DND-41 (cell line): Measurements from ENCODE around the gene ATP8A2.

Experiments used
- ATAC-seq: fragments of 200-7000 bp; cut with Tn5 transposase; 3 replicates; pipeline ENCODE4 v1.9.1; 2021; ENCODE audit warnings: low read depth; ENCODE audit not compliant: insufficient read depth
- DNase-seq: peaks from one replicate; pipeline ENCODE4 v3.0.0-alpha.2; 2020
- H2AFZ ChIP-seq: 2 replicates; pipeline ENCODE4 v1.6.0; 2012; ENCODE audit warnings: low read depth, low read length
- H3K27ac ChIP-seq: 2 replicates; pipeline ENCODE4 v1.5.1; 2012; ENCODE audit warnings: low read length, inconsistent platforms
- H3K27me3 ChIP-seq: fragments of 200-600 bp; sonication (generic); 2 replicates; pipeline ENCODE4 v1.6.0; 2012; ENCODE audit warnings: low read length, mild to moderate bottlenecking, inconsistent platforms; ENCODE audit not compliant: insufficient read depth, poor library complexity
- H3K36me3 ChIP-seq: 2 replicates; pipeline ENCODE4 v1.5.1; 2012; ENCODE audit warnings: low read length, inconsistent platforms; ENCODE audit not compliant: insufficient read depth
- H3K4me1 ChIP-seq: 2 replicates; pipeline ENCODE4 v1.5.1; 2012; ENCODE audit warnings: mild to moderate bottlenecking, low read length; ENCODE audit not compliant: insufficient read depth
- H3K4me2 ChIP-seq: 2 replicates; pipeline ENCODE4 v1.6.0; 2012; ENCODE audit warnings: mild to moderate bottlenecking, moderate library complexity, low read length, inconsistent platforms; ENCODE audit not compliant: insufficient read depth
- H3K4me3 ChIP-seq, 2 experiments: fragments of 200-600 bp in 1 of 2; shearing (Covaris generic) in 1 of 2; 2 replicates each; pipeline ENCODE4 v1.5.1; 2012 to 2016; ENCODE audit warnings: inconsistent platforms in 2 of 2, low read length in 2 of 2, mild to moderate bottlenecking in 2 of 2, low read depth in 1 of 2, moderate library complexity in 1 of 2
- H3K79me2 ChIP-seq: 2 replicates; pipeline ENCODE4 v1.6.0; 2012; ENCODE audit warnings: low read length, inconsistent platforms; ENCODE audit not compliant: insufficient read depth
- H3K9ac ChIP-seq: 2 replicates; pipeline ENCODE4 v1.6.0; 2012; ENCODE audit warnings: low read depth, mild to moderate bottlenecking, inconsistent platforms, low read length, moderate library complexity
- H3K9me3 ChIP-seq: 2 replicates; pipeline ENCODE4 v1.5.1; 2012; ENCODE audit warnings: low read length, moderate library complexity, mild to moderate bottlenecking, inconsistent platforms; ENCODE audit not compliant: insufficient read depth, severe bottlenecking
- H4K20me1 ChIP-seq: 2 replicates; pipeline ENCODE4 v1.6.0; 2012; ENCODE audit warnings: low read length; ENCODE audit not compliant: insufficient read depth
- EZH2 ChIP-seq: IDR thresholded peaks from 3 replicates; pipeline ENCODE4 v1.6.1; 2012; ENCODE audit warnings: borderline replicate concordance, low read depth, mild to moderate bottlenecking, moderate library complexity, low read length, inconsistent platforms; ENCODE audit not compliant: severe bottlenecking
- TF ChIP-seq, protein P1 (sequence below): IDR thresholded peaks from 2 replicates; pipeline ENCODE4 v1.5.1; 2012; ENCODE audit warnings: borderline replicate concordance, low read length, moderate library complexity, mild to moderate bottlenecking; ENCODE audit not compliant: poor library complexity, severe bottlenecking; ENCODE audit errors: extremely low read depth

Gene ATP8A2

DNA sequence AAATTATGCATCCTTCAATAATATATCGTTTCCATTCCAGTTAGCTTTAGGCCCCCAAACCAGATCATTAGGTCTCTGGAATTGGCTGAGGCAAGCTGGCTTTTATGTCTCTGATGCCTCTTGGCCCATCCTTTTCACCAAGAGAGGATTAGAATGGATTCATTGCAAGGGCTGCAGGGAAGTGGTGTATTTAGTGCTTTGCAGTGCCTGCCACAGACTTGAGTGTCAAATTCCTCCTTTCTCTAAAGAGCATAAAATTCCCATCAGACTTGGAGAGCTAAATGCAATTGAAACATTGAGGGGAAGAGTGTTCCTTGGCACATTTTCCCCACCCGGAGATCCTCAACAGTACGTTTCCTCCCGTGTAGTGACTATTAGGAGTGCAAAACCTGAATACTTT is 302.6 kb downstream of the ATP8A2 start:
- H3K4me2 ChIP-seq: no peak overlapping the region
- no peak overlapping the region for H2AFZ ChIP-seq
- no peak for ATAC-seq
- H3K9ac ChIP-seq: no peak overlapping the region
- H3K4me1 ChIP-seq: no peaks in the 10 kb centered on the region
- H4K20me1 ChIP-seq: no peaks in the 10 kb centered on the region
- no peak overlapping the region for H3K27ac ChIP-seq
- H3K9me3 ChIP-seq: peaks cover 14% of the 10 kb centered on the region
- TF ChIP-seq, protein P1, sequence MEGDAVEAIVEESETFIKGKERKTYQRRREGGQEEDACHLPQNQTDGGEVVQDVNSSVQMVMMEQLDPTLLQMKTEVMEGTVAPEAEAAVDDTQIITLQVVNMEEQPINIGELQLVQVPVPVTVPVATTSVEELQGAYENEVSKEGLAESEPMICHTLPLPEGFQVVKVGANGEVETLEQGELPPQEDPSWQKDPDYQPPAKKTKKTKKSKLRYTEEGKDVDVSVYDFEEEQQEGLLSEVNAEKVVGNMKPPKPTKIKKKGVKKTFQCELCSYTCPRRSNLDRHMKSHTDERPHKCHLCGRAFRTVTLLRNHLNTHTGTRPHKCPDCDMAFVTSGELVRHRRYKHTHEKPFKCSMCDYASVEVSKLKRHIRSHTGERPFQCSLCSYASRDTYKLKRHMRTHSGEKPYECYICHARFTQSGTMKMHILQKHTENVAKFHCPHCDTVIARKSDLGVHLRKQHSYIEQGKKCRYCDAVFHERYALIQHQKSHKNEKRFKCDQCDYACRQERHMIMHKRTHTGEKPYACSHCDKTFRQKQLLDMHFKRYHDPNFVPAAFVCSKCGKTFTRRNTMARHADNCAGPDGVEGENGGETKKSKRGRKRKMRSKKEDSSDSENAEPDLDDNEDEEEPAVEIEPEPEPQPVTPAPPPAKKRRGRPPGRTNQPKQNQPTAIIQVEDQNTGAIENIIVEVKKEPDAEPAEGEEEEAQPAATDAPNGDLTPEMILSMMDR: no peak
- no peak for TF ChIP-seq EZH2
- DNase-seq: no peak
- H3K36me3 ChIP-seq: no peaks in the 10 kb centered on the region
- H3K79me2 ChIP-seq: no peaks in the 10 kb centered on the region
- no peak overlapping the region for H3K4me3 ChIP-seq
- no peaks in the 10 kb centered on the region for H3K27me3 ChIP-seq

DNA sequence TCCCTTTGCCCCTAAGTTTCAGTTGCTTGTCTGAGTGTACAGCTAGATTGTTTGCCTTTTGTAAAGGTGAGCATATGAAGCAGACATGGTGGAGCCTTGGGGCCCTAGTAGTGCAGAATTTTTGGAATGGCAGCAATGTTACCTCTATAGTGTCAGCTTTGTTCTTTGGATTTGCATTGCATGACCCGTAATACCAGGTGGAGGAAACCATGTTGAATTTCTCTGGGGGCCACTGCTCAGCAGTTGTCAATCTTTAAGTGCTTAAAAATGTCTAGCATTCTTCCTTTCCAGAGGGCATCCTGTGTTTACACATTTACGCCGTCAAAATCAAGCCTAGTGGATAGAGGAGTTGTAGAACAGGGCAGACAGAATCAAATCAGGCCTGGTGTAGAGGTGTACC is 303.3 kb downstream of the ATP8A2 start:
- H3K9ac ChIP-seq: no peak overlapping the region
- ATAC-seq (no peak), DNase-seq (no peak)
- TF ChIP-seq EZH2: no peak
- TF ChIP-seq, protein P1: no peak
- H3K27me3 ChIP-seq: no peaks in the 10 kb centered on the region
- H4K20me1 ChIP-seq: no peaks in the 10 kb centered on the region
- H3K4me3 ChIP-seq: no peak overlapping the region
- peaks cover 8% of the 10 kb centered on the region for H3K9me3 ChIP-seq
- H3K36me3 ChIP-seq: no peaks in the 10 kb centered on the region
- 0 out of 2 replicates have a peak overlapping the region, but pooled peaks have one; percentile 11 for H2AFZ ChIP-seq
- H3K4me1 ChIP-seq: no peaks in the 10 kb centered on the region
- no peak overlapping the region for H3K4me2 ChIP-seq
- no peaks in the 10 kb centered on the region for H3K79me2 ChIP-seq
- no peak overlapping the region for H3K27ac ChIP-seq

DNA sequence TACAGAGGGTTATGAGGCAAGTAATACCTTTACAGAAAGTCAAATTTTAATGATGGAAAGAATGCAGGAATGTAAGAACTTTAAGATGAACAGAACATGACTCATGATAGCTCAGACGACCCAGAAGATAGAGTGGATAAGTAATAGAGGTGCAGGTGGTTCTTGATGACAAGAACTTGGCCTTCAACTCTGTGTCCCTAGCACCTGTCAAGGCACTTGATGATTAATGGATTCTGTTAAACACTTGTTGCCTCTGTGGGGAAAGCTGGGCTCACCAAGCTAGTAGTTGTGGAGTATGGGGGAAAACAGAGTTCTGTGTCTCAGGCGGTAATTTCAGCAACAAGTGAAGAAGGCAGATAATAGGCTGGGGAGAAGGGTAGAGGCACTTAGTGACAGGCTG is 306.2 kb downstream of the ATP8A2 start:
- Histone ChIP-seq H3K79me2 (no peaks in the 10 kb centered on the region), H3K9ac (no peak overlapping the region), H3K4me1 (peaks cover 5% of the 10 kb centered on the region), H3K9me3 (no peaks in the 10 kb centered on the region), H2AFZ (no peak overlapping the region), H4K20me1 (no peaks in the 10 kb centered on the region), H3K4me2 (no peak overlapping the region), H3K27ac (no peak overlapping the region), H3K4me3 (no peak overlapping the region), H3K27me3 (no peaks in the 10 kb centered on the region), H3K36me3 (no peaks in the 10 kb centered on the region)
- ATAC-seq: no peak
- no peak for DNase-seq
- TF ChIP-seq, protein P1: no peak
- no peak for TF ChIP-seq EZH2

DNA sequence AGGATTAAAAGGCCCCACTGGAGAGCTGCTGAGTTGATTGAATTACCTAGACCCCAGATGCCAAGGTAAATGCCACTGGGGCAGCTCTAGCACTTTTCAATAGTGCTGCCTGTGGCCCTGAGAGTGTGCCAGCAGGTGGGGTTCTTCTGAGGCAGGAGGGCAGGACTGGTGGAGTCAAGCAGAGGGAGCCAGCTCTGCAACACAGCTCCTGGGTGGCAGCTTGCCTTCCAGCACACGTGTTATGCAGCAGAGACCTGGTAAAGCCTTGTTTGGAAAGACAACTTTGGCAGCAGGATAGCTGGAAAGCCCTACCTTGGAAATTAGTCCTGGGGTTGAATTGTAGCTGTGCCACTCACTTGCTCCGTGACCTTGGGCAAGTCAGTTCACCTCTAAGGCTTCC is 306.6 kb downstream of the ATP8A2 start:
- H3K27me3 ChIP-seq: no peaks in the 10 kb centered on the region
- H3K9ac ChIP-seq: no peak overlapping the region
- H3K4me3 ChIP-seq: no peak overlapping the region
- H3K9me3 ChIP-seq: no peaks in the 10 kb centered on the region
- DNase-seq: peak; percentile 30
- no peak overlapping the region for H2AFZ ChIP-seq
- no peak overlapping the region for H3K27ac ChIP-seq
- no peak overlapping the region for H3K4me2 ChIP-seq
- no peaks in the 10 kb centered on the region for H3K36me3 ChIP-seq
- ATAC-seq: peak; percentile 56; the same call in 1 of the 3 replicates
- no peaks in the 10 kb centered on the region for H4K20me1 ChIP-seq
- H3K4me1 ChIP-seq: peaks cover 9% of the 10 kb centered on the region
- TF ChIP-seq EZH2: no peak
- TF ChIP-seq, protein P1: peak; percentile 53
- no peaks in the 10 kb centered on the region for H3K79me2 ChIP-seq
